SK-N-SH treated with all-trans-retinoic acid at 6 μM for 48 hours (cell line): ENCODE results near the gene VEGFB.

Experiments used
- ATAC-seq: fragments of 200-7000 bp; cut with Tn5 transposase; 3 replicates; pipeline ENCODE4 v1.9.1; 2020; ENCODE audit warnings: mild to moderate bottlenecking, moderate library complexity
- ARNTL ChIP-seq: fragments of 450-650 bp; formaldehyde crosslinking; IDR thresholded peaks from 2 replicates; pipeline ENCODE4 v1.5.0; 2020; ENCODE audit warnings: low read depth, mild to moderate bottlenecking, moderate library complexity, borderline replicate concordance
- BACH2 ChIP-seq: fragments of 250-450 bp; sonication (Bioruptor Pico); IDR thresholded peaks from 2 replicates; pipeline ENCODE4 v1.9.0; 2021; ENCODE audit warnings: mild to moderate bottlenecking, borderline replicate concordance
- CREB5 ChIP-seq: fragments of 250-450 bp; sonication (Bioruptor Pico); IDR thresholded peaks from 2 replicates; pipeline ENCODE4 v1.5.1; 2020; ENCODE audit warnings: low read depth, mild to moderate bottlenecking, moderate library complexity
- CSDC2 ChIP-seq: fragments of 250-450 bp; sonication (Bioruptor Pico); IDR thresholded peaks from 2 replicates; pipeline ENCODE4 v1.5.0; 2020; ENCODE audit warnings: mild to moderate bottlenecking, moderate library complexity
- CSRNP3 ChIP-seq: fragments of 250-450 bp; sonication (Bioruptor Pico); IDR thresholded peaks from 2 replicates; pipeline ENCODE4 v1.5.1; 2021; ENCODE audit warnings: mild to moderate bottlenecking, moderate library complexity
- ESRRG ChIP-seq: fragments of 250-450 bp; sonication (Bioruptor Pico); IDR thresholded peaks from 2 replicates; pipeline ENCODE4 v1.6.1; 2021; ENCODE audit warnings: mild to moderate bottlenecking
- GLIS3 ChIP-seq: fragments of 250-450 bp; sonication (Bioruptor Pico); IDR thresholded peaks from 2 replicates; pipeline ENCODE4 v1.5.0; 2020; ENCODE audit warnings: mild to moderate bottlenecking, moderate library complexity
- ISL1 ChIP-seq: fragments of 250-450 bp; sonication (Bioruptor Pico); IDR thresholded peaks from 2 replicates; pipeline ENCODE4 v2.1.2; 2022; ENCODE audit warnings: mild to moderate bottlenecking, moderate library complexity
- OSR1 ChIP-seq: fragments of 250-450 bp; sonication (Bioruptor Pico); IDR thresholded peaks from 2 replicates; pipeline ENCODE4 v1.8.0; 2022; ENCODE audit warnings: moderate library complexity, mild to moderate bottlenecking, inconsistent platforms
- PATZ1 ChIP-seq: fragments of 250-450 bp; sonication (Bioruptor Pico); IDR thresholded peaks from 2 replicates; pipeline ENCODE4 v1.8.0; 2020; ENCODE audit warnings: mild to moderate bottlenecking, moderate library complexity, borderline replicate concordance
- POU6F1 ChIP-seq: fragments of 250-450 bp; sonication (Bioruptor Pico); IDR thresholded peaks from 2 replicates; pipeline ENCODE4 v1.8.0; 2021; ENCODE audit warnings: low read depth, mild to moderate bottlenecking, moderate library complexity, borderline replicate concordance
- PPARA ChIP-seq: fragments of 250-450 bp; sonication (Bioruptor Pico); IDR thresholded peaks from 2 replicates; pipeline ENCODE4 v1.5.0; 2020; ENCODE audit warnings: mild to moderate bottlenecking, borderline replicate concordance
- RARB ChIP-seq: fragments of 250-450 bp; sonication (Bioruptor Pico); IDR thresholded peaks from 2 replicates; pipeline ENCODE4 v1.8.0; 2021; ENCODE audit warnings: mild to moderate bottlenecking, moderate library complexity
- SNAI2 ChIP-seq: fragments of 250-450 bp; sonication (Bioruptor Pico); IDR thresholded peaks from 2 replicates; pipeline ENCODE4 v1.5.0; 2020; ENCODE audit warnings: mild to moderate bottlenecking, moderate library complexity
- TCF4 ChIP-seq: fragments of 250-450 bp; sonication (Bioruptor Pico); IDR thresholded peaks from 2 replicates; pipeline ENCODE4 v1.8.0; 2021; ENCODE audit warnings: mild to moderate bottlenecking, moderate library complexity, borderline replicate concordance
- TOX ChIP-seq: fragments of 250-450 bp; sonication (Bioruptor Pico); IDR thresholded peaks from 2 replicates; pipeline ENCODE4 v1.8.0; 2021; ENCODE audit warnings: mild to moderate bottlenecking, moderate library complexity, borderline replicate concordance
- TSHZ2 ChIP-seq: fragments of 250-450 bp; sonication (Bioruptor Pico); IDR thresholded peaks from 2 replicates; pipeline ENCODE4 v1.5.0; 2020; ENCODE audit warnings: mild to moderate bottlenecking, moderate library complexity
- ZFP30 ChIP-seq: fragments of 450-650 bp; formaldehyde crosslinking; IDR thresholded peaks from 2 replicates; pipeline ENCODE4 v1.5.0; 2022; ENCODE audit warnings: mild to moderate bottlenecking, moderate library complexity
- ZNF565 ChIP-seq: fragments of 450-650 bp; formaldehyde crosslinking; conservative IDR thresholded peaks from 2 replicates; pipeline ENCODE4 v1.5.0; 2020; ENCODE audit warnings: low read depth, mild to moderate bottlenecking, moderate library complexity
- ZNF70 ChIP-seq: fragments of 450-650 bp; formaldehyde crosslinking; IDR thresholded peaks from 2 replicates; pipeline ENCODE4 v1.5.0; 2020; ENCODE audit warnings: mild to moderate bottlenecking, moderate library complexity
- ZNF8 ChIP-seq: fragments of 450-650 bp; formaldehyde crosslinking; IDR thresholded peaks from 2 replicates; pipeline ENCODE4 v1.5.0; 2020; ENCODE audit warnings: mild to moderate bottlenecking, moderate library complexity

Gene VEGFB

GRCh38 chr11:64196626-64197025 lies 37.8 kb upstream of the VEGFB start:
- ATAC-seq, result no peak
- TF ChIP-seq OSR1 (CRISPR knock-in tag) (no peak), CSDC2 (no peak), ZNF8 (no peak), RARB (CRISPR knock-in tag) (no peak), CREB5 (CRISPR knock-in tag) (no peak), PPARA (CRISPR knock-in tag) (no peak), ZNF70 (CRISPR knock-in tag) (no peak), BACH2 (CRISPR knock-in tag) (no peak), CSRNP3 (CRISPR knock-in tag) (no peak), ZNF565 (CRISPR knock-in tag) (no peak), ISL1 (CRISPR knock-in tag) (no peak), GLIS3 (no peak), TCF4 (CRISPR knock-in tag) (no peak), POU6F1 (CRISPR knock-in tag) (no peak), PATZ1 (CRISPR knock-in tag) (no peak)
- TF ChIP-seq, all 23 proteins: peak for 0

GRCh38 chr11:64198511-64198910 lies 35.9 kb upstream of the VEGFB start:
- ATAC-seq, result no peak
- TF ChIP-seq ZFP30 (CRISPR knock-in tag) (no peak), GLIS3 (no peak), TSHZ2 (no peak), OSR1 (CRISPR knock-in tag) (no peak), CREB5 (CRISPR knock-in tag) (no peak), CSRNP3 (CRISPR knock-in tag) (no peak), ESRRG (no peak), POU6F1 (CRISPR knock-in tag) (no peak), TOX (CRISPR knock-in tag) (no peak), ZNF8 (no peak), ISL1 (CRISPR knock-in tag) (no peak), ARNTL (CRISPR knock-in tag) (no peak), SNAI2 (CRISPR knock-in tag) (no peak), ZNF565 (CRISPR knock-in tag) (no peak), BACH2 (CRISPR knock-in tag) (no peak), CSDC2 (no peak)
